Measurements from ENCODE around the gene DEFB124. TPM values are rescaled to one million over a fixed set of nuclear protein-coding genes. Genes with fewer than 3 reads are reported as not detected.

Gene DEFB124
- total and polyA plus RNA-seq, 2 of the 8 experiments (the other 6 are each of a cell fraction or from before 2014, with no cell fraction given), result not detected

DNA sequence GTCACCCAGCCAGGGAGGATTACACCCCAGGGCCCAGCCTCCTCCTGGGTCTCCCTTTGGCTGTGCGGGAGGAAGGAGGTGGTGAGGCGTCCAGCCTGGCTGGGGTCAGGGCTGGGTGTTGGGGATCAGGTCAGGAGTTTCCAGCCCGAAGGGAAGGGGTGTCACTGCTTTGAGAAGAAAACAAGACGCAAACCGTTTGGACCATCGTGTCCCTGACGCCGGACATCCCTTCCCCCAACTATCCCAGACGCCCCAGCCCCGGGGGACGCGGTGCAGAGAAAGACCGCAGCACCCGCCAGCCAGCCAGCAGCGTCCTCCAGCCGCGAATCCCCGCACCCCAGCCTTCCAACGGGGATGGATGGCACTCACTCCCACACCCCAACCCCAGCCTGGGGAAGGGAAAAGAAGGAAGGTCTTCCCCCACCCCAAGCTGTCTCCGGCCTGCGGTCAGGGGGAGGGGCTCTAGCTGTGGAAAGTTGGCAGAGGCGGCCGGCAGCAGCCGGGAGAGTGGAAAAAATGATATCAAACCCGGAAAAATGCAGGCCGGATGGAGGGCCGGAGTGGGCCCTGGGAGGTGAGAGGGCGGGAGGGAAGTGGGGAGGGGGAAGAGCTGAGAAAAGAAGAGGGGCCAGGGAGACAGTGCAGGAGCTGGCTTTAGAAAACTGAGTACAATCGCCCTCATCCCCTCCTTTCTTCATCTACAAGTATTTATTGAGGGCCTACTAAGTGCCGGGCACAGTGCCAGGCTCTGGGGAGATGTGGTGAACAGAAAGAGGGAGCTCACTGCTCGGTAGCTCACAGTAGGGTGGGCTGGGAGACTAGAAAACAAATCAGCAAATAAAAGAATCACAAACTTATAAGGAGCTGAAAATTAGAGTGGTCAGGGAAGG, 10.8 kb upstream of the DEFB124 start (continued):
- no peak for TF ChIP-seq MAFK (IDR thresholded peaks at IDR 0.05; ENCODE audit: low read depth, low read length)
- no peak for TF ChIP-seq SP1 (IDR thresholded peaks at IDR 0.05; ENCODE audit: low read depth, low read length)
- no peak for TF ChIP-seq CBX5 (IDR thresholded peaks at IDR 0.05; ENCODE audit: low read depth, low read length)
- TF ChIP-seq YY1 (IDR thresholded peaks at IDR 0.05; ENCODE audit: low read depth, low read length), result no peak
- no peak for TF ChIP-seq TAF1 (IDR thresholded peaks at IDR 0.05; ENCODE audit: low read depth, low read length)
- no peak for TF ChIP-seq SAP30 (IDR thresholded peaks at IDR 0.05; ENCODE audit: insufficient read depth, insufficient replicate concordance, low read length)
- TF ChIP-seq RBBP5 (IDR thresholded peaks at IDR 0.05; ENCODE audit: borderline replicate concordance, low read depth, low read length), result no peak
